ENCODE results near the gene KCNH3. TPM values are rescaled to one million over a fixed set of nuclear protein-coding genes. Genes with fewer than 3 reads are reported as not detected.

Gene KCNH3
- total and polyA plus RNA-seq, 2 of the 8 experiments (the other 6 are each of a cell fraction or from before 2014, with no cell fraction given) = 0.24 to 0.50 TPM

DNA sequence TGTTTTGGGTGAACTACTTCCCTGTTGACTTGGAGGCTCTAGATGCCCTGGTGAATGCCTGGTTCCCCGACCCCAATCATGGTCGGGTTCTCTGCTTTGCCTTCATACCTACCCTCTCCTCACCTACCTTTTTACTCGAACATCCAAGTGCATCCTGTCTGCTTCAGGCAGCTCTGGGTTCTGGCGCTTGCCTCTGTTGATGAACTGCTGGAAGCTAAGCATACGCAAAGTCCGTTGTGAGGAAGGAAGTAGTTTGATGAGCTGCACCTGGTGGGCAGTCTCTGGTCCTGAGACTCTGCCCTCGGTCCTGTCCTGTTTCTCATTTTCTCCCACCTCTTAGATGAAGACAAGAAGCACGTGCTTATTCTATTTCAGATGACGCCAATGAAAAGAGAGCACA is 13.6 kb downstream of the KCNH3 start:
- Histone ChIP-seq H3K27me3 (replicated peaks in 1 of 4; ENCODE audit: control insufficient read depth in 3 of 4, extremely low read depth in 1 of 4, insufficient read depth in 3 of 4, low read length in 3 of 4) (peaks cover 6 to 40% (median 32%) of the 10 kb centered on the region in 4 experiments), H4K5ac (ENCODE audit: insufficient read length, low read depth, low read length) (no peak overlapping the region), H3K4ac (replicated peaks; ENCODE audit: insufficient read length, low read depth, low read length) (no peak overlapping the region), H3K4me1 (replicated peaks in 1 of 4; ENCODE audit: control insufficient read depth in 3 of 4, insufficient read depth in 4 of 4, low read length in 3 of 4) (peaks cover 0 to 14% (median 9%) of the 10 kb centered on the region in 4 experiments; a peak in 6 of 7 replicates), H2BK20ac (ENCODE audit: low read length) (no peak overlapping the region), H2BK5ac (ENCODE audit: low read depth, low read length) (no peak overlapping the region), H3K4me3 (ENCODE audit: extremely low read depth in 1 of 4, insufficient read depth in 2 of 4, low read depth in 3 of 4, low read length in 4 of 4) (no peak overlapping the region), H2BK12ac (ENCODE audit: low read depth, low read length) (no peak overlapping the region), H3K18ac (ENCODE audit: extremely low read depth, low read length) (no peak overlapping the region), H3K23me2 (ENCODE audit: low read depth, low read length) (peaks cover 8% of the 10 kb centered on the region; the same call in 1 of the 2 replicates), H2BK15ac (ENCODE audit: low read length) (no peak overlapping the region), H4K20me1 (replicated peaks in 1 of 2; ENCODE audit: control insufficient read depth in 1 of 2, insufficient read depth in 2 of 2, low read length in 2 of 2) (no peaks in the 10 kb centered on the region), H3K4me2 (ENCODE audit: insufficient read depth in 1 of 2, low read depth in 2 of 2, low read length in 2 of 2) (no peak overlapping the region), H3K79me1 (ENCODE audit: low read depth, low read length) (no peaks in the 10 kb centered on the region), H3K9ac (replicated peaks in 1 of 4; ENCODE audit: extremely low read depth in 1 of 4, low read depth in 3 of 4, low read length in 3 of 4) (no peak overlapping the region), H2BK120ac (replicated peaks; ENCODE audit: low read depth, low read length) (no peak overlapping the region), H4K8ac (ENCODE audit: extremely low read depth, insufficient read depth, low read length) (no peak overlapping the region), H3K27ac (ENCODE audit: low read depth, low read length) (no peak overlapping the region), H3K79me2 (ENCODE audit: control insufficient read depth in 1 of 2, insufficient read depth in 2 of 2, low read length in 2 of 2) (no peaks in the 10 kb centered on the region), H2AK5ac (ENCODE audit: low read depth, low read length) (no peak overlapping the region), H3K23ac (ENCODE audit: insufficient read length) (no peak overlapping the region), H3K14ac (ENCODE audit: insufficient read length) (no peak overlapping the region), H4K91ac (replicated peaks; ENCODE audit: insufficient read length, low read length) (no peak overlapping the region), H2AFZ (ENCODE audit: low read length) (no peak overlapping the region), H3K36me3 (ENCODE audit: control insufficient read depth in 2 of 4, insufficient read depth in 4 of 4, low read length in 3 of 4) (peaks cover 0 to 5% (median 3%) of the 10 kb centered on the region in 4 experiments; a peak in 3 of 8 replicates), H3K56ac (replicated peaks; ENCODE audit: insufficient read length, low read depth, low read length) (no peak overlapping the region), H3K9me3 (ENCODE audit: insufficient read depth in 2 of 2, low read depth in 1 of 2, low read length in 1 of 2) (no peaks in the 10 kb centered on the region)
- FAIRE-seq = no peak
- no peak for DNase-seq (ENCODE audit: low read depth in 1 of 2, low spot score in 2 of 2)
- 80% methylated on average over 9 of the region's 9 CpGs; no CpG with 5 or more reads in 1 of the 2 experiments for WGBS, 2 experiments (ENCODE audit: extremely low coverage in 1 of 2, insufficient coverage in 1 of 2, insufficient read length in 1 of 2, insufficient replicate concordance in 2 of 2, low coverage in 1 of 2, low lambda C conversion rate in 2 of 2, missing lambda C conversion rate in 1 of 2)
- CTCF ChIA-PET (ENCODE audit: partially characterized antibody) = interaction anchor here (0.6 to 14.0 kb wide), 28 partner anchors 8 to 256 kb away, joined by 3 to 171 read pairs (median 8); partner anchors contain the start of genes DNAJC22, KCNH3 and MCRS1
- POLR2A ChIA-PET (ENCODE audit: partially characterized antibody) = interaction anchor here (0.5 to 6.7 kb wide), 5 partner anchors 7 to 192 kb away, joined by 3 to 72 read pairs (median 5); partner anchors contain the start of gene MCRS1
- no peak for TF ChIP-seq NANOG (IDR thresholded peaks at IDR 0.05; ENCODE audit: insufficient read depth, low read depth, low read length, poor library complexity, severe bottlenecking)

All from H1 (cell line).